GM12872 (cell line): ENCODE data around the gene CCL25.

Source experiments
- CTCF ChIP-seq: IDR thresholded peaks from 3 replicates; pipeline ENCODE4 v1.5.1; 2011; ENCODE audit warnings: low read depth, mild to moderate bottlenecking, low read length, moderate library complexity; ENCODE audit not compliant: insufficient read depth

The CCL25 gene

GRCh38 chr19:8081569-8082550, 29.3 kb downstream of the CCL25 start:
- no peak for TF ChIP-seq CTCF

GRCh38 chr19:8083141-8083540, 30.6 kb downstream of the CCL25 start:
- no peak for TF ChIP-seq CTCF

- no peak for TF ChIP-seq CTCF
Observed at GRCh38 chr19:8084152-8084551, 31.6 kb downstream of the CCL25 start.

- TF ChIP-seq CTCF: no peak
Observed at GRCh38 chr19:8085598-8086408, 33.2 kb downstream of the CCL25 start.

GRCh38 chr19:8086849-8087248, 34.3 kb downstream of the CCL25 start:
- no peak for TF ChIP-seq CTCF

- no peak for TF ChIP-seq CTCF
Observed at GRCh38 chr19:8087876-8088275, 35.3 kb downstream of the CCL25 start.
